Activated T-cell treated with anti-CD3 and anti-CD28 coated beads, Interleukin-2, amount 50 U/mL, for 1 hour (primary cell): ENCODE results near the gene BCAM.
"Not testable (repeated sequence)": the region's sequence is repeated elsewhere in the genome, so short reads cannot be mapped to it uniquely, and the experiment has no call there.

Experiments
- DNase-seq: peaks from one replicate; pipeline ENCODE4 v3.0.0-alpha.2; 2020

Gene BCAM, protein sequence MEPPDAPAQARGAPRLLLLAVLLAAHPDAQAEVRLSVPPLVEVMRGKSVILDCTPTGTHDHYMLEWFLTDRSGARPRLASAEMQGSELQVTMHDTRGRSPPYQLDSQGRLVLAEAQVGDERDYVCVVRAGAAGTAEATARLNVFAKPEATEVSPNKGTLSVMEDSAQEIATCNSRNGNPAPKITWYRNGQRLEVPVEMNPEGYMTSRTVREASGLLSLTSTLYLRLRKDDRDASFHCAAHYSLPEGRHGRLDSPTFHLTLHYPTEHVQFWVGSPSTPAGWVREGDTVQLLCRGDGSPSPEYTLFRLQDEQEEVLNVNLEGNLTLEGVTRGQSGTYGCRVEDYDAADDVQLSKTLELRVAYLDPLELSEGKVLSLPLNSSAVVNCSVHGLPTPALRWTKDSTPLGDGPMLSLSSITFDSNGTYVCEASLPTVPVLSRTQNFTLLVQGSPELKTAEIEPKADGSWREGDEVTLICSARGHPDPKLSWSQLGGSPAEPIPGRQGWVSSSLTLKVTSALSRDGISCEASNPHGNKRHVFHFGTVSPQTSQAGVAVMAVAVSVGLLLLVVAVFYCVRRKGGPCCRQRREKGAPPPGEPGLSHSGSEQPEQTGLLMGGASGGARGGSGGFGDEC

GRCh38 chr19:44808463-44809371, at the start of gene BCAM:
BCAM (plus strand) TSS chr19:44809103; CDS start chr19:44809125, 22 bp downstream.
- no peak for DNase-seq

DNA sequence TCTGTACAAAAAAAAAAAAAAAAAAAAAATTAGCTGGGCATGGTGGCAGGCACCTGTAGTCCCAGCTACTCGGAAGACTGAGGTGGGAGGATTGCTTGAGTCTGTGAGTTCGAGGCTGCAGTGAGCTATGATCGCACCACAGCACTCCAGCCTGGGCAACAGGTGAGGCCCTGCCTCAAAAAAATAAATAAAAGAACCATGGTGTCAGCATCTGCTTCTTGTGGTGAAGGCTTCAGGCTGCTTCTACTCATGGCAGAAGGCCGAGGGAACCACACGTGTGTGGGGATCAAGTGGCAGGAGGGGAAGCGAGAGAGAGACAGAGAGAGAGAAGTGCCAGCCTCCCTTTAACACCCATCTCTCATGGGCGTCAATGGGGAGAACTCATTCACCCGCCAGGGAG, 46.9 kb upstream of the BCAM start:
- no peak for DNase-seq

- no peak for DNase-seq
These were observed 43.6 kb upstream of the BCAM start for GRCh38 chr19:44765033-44765948.

DNA sequence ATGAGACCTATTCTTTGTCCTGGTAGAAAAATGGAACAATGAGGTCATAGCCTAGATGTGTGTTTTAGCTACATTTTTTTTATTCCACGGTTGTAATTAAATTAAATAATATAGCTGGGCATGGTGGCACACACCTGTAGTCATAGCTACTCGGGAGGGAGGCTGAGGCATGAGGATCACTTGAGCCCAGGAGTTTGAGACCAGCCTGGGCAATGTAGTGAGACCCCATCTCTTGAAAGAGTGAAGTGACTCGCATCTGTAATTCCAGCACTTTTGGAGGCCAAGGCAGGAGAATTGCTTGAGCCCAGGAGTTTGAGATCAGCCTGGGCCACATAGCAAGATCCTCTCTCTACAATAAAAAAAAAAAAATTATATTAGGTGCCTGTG, 43.0 kb upstream of the BCAM start:
- DNase-seq = no peak

- no peak for DNase-seq
These were observed 41.4 kb upstream of the BCAM start for GRCh38 chr19:44767295-44768180.

DNA sequence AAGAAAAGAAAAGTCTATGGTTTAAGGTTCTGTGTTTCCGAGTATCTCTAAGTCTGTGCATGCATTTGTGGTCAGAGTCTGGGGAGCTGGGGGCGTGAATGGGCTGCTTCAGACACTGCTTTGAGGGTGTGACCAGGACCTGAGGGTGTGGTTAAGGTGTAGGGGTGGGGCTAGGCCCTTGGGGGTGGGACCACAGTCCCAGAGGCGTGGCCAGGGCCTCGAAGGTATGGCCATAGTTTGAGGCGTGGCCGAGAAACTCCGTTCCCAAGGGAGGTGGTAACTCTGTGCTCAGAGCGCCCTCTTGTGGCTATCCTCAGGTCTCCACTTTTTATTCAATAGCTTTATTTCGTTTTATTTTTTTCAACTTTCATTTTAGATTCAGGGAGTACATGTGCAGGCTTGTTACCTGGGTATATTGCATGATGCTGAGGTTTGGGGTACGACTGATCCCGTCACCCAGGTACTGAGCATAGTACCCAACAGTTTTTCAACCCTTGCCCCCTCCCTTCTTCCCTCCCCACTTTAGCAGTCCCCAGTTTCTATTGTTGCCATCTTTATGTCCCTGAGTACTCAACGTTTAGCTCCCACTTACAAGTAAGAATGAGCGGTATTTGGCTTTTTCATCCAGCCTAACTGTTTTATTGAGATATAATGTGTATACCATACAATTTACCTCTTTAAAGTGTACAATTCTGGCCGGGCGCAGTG, 38.2 kb upstream of the BCAM start:
- peak; percentile 100 for DNase-seq

DNA sequence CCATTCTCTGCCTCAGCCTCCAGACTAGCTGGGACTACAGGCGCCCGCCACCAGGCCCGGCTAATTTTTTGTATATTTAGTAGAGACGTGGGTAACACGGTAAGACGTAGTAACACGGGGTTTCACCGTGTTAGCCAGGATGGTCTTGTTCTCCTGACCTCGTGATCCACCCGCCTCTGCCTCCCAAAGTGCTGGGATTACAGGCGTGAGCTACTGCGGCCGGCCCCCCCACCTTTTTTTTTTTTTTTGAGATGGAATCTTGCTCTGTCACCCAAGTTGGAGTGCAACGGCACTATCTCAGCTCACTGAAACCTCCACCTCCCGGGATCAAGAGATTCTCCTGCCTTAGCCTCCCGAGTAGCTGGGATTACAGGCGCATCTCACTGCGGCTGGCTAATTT, 36.8 kb upstream of the BCAM start:
- DNase-seq = not testable (repeated sequence)

- no peak for DNase-seq
These were observed 35.9 kb upstream of the BCAM start for GRCh38 chr19:44772959-44773358.

GRCh38 chr19:44775676-44776240, 33.1 kb upstream of the BCAM start:
- DNase-seq = no peak

GRCh38 chr19:44776402-44777096, 32.4 kb upstream of the BCAM start:
- DNase-seq = no peak

DNA sequence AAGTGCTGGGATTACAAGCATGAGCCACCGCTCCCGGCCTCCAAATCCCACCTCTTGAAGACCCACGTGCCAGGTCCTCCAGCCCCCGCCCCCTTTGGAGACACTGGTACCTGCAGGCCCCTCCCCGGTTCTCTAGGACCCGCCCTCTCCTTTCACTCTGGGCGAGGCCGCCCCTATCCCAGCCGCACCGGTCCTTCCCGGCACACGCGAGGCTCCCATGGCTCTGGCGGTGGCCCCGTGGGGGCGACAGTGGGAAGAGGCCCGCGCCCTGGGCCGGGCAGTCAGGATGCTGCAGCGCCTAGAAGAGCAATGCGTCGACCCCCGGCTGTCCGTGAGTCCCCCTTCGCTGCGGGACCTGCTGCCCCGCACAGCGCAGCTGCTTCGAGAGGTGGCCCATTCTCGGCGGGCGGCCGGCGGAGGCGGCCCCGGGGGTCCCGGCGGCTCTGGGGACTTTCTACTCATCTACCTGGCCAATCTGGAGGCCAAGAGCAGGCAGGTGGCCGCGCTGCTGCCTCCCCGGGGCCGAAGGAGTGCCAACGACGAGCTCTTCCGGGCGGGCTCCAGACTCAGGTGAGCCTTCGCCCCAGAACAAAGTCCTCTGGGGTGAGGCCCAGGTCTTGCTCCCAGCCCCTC, 31.1 kb upstream of the BCAM start, which contains the start of gene CBLC:
CBLC (plus strand) TSS at position 176 of the 633 bp plus-strand sequence; CDS start at position 218, 42 bp downstream.
- no peak for DNase-seq

DNA sequence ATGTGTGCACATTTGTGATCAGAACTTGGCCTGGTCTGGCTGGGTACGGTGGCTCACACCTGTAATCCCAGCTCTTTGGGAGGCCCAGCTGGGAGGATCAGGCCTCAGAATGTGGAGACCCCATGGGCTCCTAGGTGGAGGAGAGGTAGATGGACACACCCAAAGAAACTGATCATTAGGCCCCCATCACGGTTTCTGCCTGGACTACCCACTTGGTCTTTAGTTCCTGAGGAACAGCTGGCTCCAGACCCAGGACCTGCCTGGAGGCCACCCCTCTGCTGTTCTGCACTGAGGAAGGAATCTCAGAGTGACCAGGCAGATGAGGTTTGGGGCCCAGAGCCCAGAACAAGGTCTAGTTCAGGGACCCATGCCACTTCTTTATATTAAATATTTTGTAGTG, 29.8 kb upstream of the BCAM start:
- no peak for DNase-seq

DNA sequence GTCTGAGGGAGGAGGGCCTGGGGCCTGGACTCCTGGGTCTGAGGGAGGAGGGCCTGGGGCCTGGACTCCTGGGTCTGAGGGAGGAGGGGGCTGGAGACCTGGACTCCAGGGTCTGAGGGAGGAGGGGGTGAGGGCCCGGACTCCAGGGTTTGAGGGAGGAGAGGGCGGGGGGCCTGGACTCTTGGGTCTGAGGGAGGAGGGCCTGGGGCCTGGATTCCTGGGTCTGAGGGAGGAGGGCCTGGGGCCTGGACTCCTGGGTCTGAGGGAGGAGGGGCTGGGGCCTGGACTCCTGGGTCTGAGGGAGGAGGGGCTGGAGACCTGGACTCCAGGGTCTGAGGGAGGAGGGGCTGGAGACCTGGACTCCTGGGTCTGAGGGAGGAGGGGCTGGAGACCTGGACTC, 27.2 kb upstream of the BCAM start:
- DNase-seq = not testable (repeated sequence)

- no peak for DNase-seq
These were observed 26.2 kb upstream of the BCAM start for GRCh38 chr19:44782729-44783128.

- no peak for DNase-seq
These were observed 25.4 kb upstream of the BCAM start for GRCh38 chr19:44783545-44783944.

- DNase-seq = no peak
These were observed 23.6 kb upstream of the BCAM start for GRCh38 chr19:44785271-44785670.

DNA sequence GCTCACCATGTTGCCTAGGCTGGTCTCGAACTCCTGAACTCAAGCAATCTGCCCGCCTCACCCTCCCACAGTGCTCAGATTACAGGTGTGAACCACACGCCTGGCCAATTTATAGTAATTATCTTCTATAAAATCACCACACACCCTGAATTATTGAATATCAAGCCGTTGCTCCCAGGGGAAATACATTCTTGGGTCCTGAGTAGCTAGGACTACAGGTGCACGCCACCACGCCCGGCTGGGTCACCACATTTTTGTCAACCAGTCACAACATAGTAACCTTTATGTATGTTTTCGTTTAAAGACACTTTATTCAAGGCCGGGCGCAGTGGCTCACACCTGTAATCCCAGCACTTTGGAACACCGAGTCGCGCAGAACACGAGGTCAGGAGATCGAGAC, 22.9 kb upstream of the BCAM start:
- no peak for DNase-seq

DNA sequence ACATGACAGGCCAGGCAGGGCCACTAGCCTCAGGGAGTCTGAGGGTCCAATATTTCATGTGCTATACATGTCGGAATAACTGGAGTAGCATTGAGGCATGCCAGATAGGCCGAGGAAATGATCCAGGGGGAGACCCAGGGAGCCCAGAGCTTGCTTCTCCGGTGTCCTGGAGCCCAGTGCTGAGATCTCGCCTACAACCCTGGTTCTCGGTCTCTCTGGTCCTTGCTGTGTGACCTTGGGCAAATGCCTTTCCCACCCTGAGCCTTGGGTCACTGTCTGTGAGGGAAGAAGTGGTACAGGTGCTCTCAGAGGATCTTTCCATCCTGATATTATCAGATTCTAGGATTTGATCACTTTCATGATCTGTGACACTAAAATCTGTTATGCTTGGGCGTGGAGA, 19.9 kb upstream of the BCAM start:
- DNase-seq = no peak

DNA sequence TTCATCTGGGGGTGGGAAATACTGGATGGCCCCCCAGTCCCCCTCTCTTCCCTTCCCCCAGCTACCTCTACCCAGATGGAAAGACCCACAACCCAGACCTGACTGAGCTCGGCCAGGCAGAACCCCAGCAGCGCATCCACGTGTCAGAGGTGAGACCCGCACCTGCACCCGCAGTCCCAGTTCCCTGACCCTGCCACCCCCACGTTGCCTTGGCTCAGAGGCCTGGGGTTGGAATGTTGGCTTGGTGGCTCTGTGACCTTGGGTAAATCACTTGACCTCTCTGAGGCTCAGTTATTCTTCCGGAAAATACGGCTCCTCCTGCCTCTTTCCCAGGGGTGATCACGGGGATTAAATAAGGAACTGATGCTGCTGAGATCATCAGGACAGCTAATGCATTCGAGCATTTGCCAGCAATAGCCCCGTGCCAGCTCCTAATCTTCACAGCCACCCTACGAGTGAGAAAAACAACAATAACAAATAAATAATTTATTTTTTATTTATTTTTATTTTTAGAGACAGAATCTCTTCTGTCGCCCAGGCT, 18.9 kb upstream of the BCAM start:
- no peak for DNase-seq
